ENCODE data around the gene LPAR2. TPM values are rescaled to one million over a fixed set of nuclear protein-coding genes. Genes with fewer than 3 reads are reported as not detected.

Gene LPAR2
- total RNA-seq, 4 donors from 2014 or later = 6.5 to 26.0 (median 7.7) TPM

- TF ChIP-seq CTCF (IDR thresholded peaks at IDR 0.05) = no peak
- ATAC-seq (ENCODE audit: low FRiP score) (no peak), DNase-seq (ENCODE audit: low spot score) (no peak)
Observed at GRCh38 chr19:19657397-19657783, 29.4 kb upstream of the LPAR2 start.

GRCh38 chr19:19656451-19657396 is 28.7 kb upstream of the LPAR2 start:
- no peak for DNase-seq (ENCODE audit: low spot score)
- no peak for ATAC-seq (ENCODE audit: low FRiP score)
- no peak for TF ChIP-seq CTCF (IDR thresholded peaks at IDR 0.05)

GRCh38 chr19:19655641-19656343 is 27.8 kb upstream of the LPAR2 start:
- no peak for TF ChIP-seq CTCF (IDR thresholded peaks at IDR 0.05)
- ATAC-seq (ENCODE audit: low FRiP score) (no peak), DNase-seq (ENCODE audit: low spot score) (no peak)

GRCh38 chr19:19655051-19655594 is 27.1 kb upstream of the LPAR2 start:
- DNase-seq (ENCODE audit: low spot score) = no peak
- no peak for ATAC-seq (ENCODE audit: low FRiP score)
- no peak for TF ChIP-seq CTCF (IDR thresholded peaks at IDR 0.05)

GRCh38 chr19:19654441-19654840 is 26.4 kb upstream of the LPAR2 start:
- no peak for TF ChIP-seq CTCF (IDR thresholded peaks at IDR 0.05)

GRCh38 chr19:19653597-19654147 is 25.7 kb upstream of the LPAR2 start:
- DNase-seq (ENCODE audit: low spot score) (no peak), ATAC-seq (ENCODE audit: low FRiP score) (no peak)
- TF ChIP-seq CTCF (IDR thresholded peaks at IDR 0.05) = no peak

More at GRCh38 chr19:19654441-19654840, 26.4 kb upstream of the LPAR2 start:
- ATAC-seq (ENCODE audit: low FRiP score) (no peak), DNase-seq (ENCODE audit: low spot score) (no peak)
